Keratinocyte (primary cell): Measurements from ENCODE around the gene KRTAP21-3. TPM values are rescaled to one million over a fixed set of nuclear protein-coding genes. Genes with fewer than 3 reads are reported as not detected.
"Not testable (repeated sequence)": the region's sequence is repeated elsewhere in the genome, so short reads cannot be mapped to it uniquely, and the experiment has no call there.

Experiments
- DNase-seq: peaks from one replicate; pipeline ENCODE4 v3.0.0-alpha.2; 2011; ENCODE audit warnings: low read depth, missing footprints, low spot score
- FAIRE-seq: peaks from 2 replicates; lab custom pipeline; 2011; peaks lifted over from hg19 to GRCh38; lab: Jason Lieb, UNC
- H2AFZ ChIP-seq: 2 replicates; pipeline ENCODE4 v1.6.0; 2012; ENCODE audit warnings: low read length, control low read depth, inconsistent platforms; ENCODE audit not compliant: control insufficient read depth
- H3K27ac ChIP-seq: 2 replicates; pipeline ENCODE4 v1.5.1; 2011; ENCODE audit warnings: low read length; ENCODE audit not compliant: control insufficient read depth, insufficient read depth
- H3K27me3 ChIP-seq: 3 replicates; pipeline ENCODE4 v1.6.0; 2011; ENCODE audit warnings: low read length; ENCODE audit not compliant: control insufficient read depth, insufficient read depth; ENCODE audit errors: extremely low read depth
- H3K36me3 ChIP-seq, 2 experiments: 2 replicates in 1 of 2; 3 replicates in 1 of 2; pipeline ENCODE4 v1.5.1; 2011; ENCODE audit warnings: low read length in 2 of 2, mild to moderate bottlenecking in 1 of 2; ENCODE audit not compliant: control insufficient read depth in 2 of 2, insufficient read depth in 2 of 2; ENCODE audit errors: extremely low read depth in 1 of 2
- H3K4me1 ChIP-seq: 3 replicates; pipeline ENCODE4 v1.5.1; 2011; ENCODE audit warnings: low read length; ENCODE audit not compliant: control insufficient read depth, insufficient read depth; ENCODE audit errors: extremely low read depth
- H3K4me2 ChIP-seq: 3 replicates; pipeline ENCODE4 v1.6.0; 2011; ENCODE audit warnings: low read depth, low read length; ENCODE audit not compliant: control insufficient read depth, insufficient read depth; ENCODE audit errors: extremely low read depth
- H3K4me3 ChIP-seq, 3 experiments: fragments of 200-600 bp in 1 of 3; sonication (generic) in 1 of 3; 2 replicates in 2 of 3; 3 replicates in 1 of 3; pipeline ENCODE4 v1.5.1; 2011 to 2016; ENCODE audit warnings: low read length in 3 of 3, mild to moderate bottlenecking in 3 of 3, control low read depth in 2 of 3, inconsistent platforms in 1 of 3, low read depth in 1 of 3, mixed read lengths in 1 of 3, mixed run types in 1 of 3, moderate library complexity in 1 of 3; ENCODE audit not compliant: control insufficient read depth in 2 of 3, insufficient read depth in 2 of 3; ENCODE audit errors: extremely low read depth in 1 of 3
- H3K79me2 ChIP-seq: 2 replicates; pipeline ENCODE4 v1.6.0; 2012; ENCODE audit warnings: low read length; ENCODE audit not compliant: control insufficient read depth, insufficient read depth
- H3K9ac ChIP-seq: 3 replicates; pipeline ENCODE4 v1.6.0; 2011; ENCODE audit warnings: low read length; ENCODE audit not compliant: control insufficient read depth, insufficient read depth; ENCODE audit errors: extremely low read depth
- H3K9me1 ChIP-seq: 3 replicates; pipeline ENCODE4 v1.6.0; 2011; ENCODE audit warnings: low read length; ENCODE audit not compliant: control insufficient read depth, insufficient read depth; ENCODE audit errors: extremely low read depth
- H3K9me3 ChIP-seq: 2 replicates; pipeline ENCODE4 v1.5.1; 2012; ENCODE audit warnings: low read depth, low read length; ENCODE audit not compliant: control insufficient read depth
- H4K20me1 ChIP-seq: 3 replicates; pipeline ENCODE4 v1.6.0; 2011; ENCODE audit warnings: low read length; ENCODE audit not compliant: control insufficient read depth, insufficient read depth; ENCODE audit errors: extremely low read depth
- CTCF ChIP-seq, 3 experiments: IDR thresholded peaks in 1 of 3; conservative IDR thresholded peaks in 1 of 3; optimal IDR thresholded peaks in 1 of 3; 2 replicates in 2 of 3; 3 replicates in 1 of 3; pipeline versions ENCODE3 to v1.5.1; 2011; ENCODE audit warnings: low read length in 3 of 3, mild to moderate bottlenecking in 3 of 3, moderate library complexity in 2 of 3, control low read depth in 1 of 3, inconsistent platforms in 1 of 3; ENCODE audit not compliant: insufficient read depth in 2 of 3; ENCODE audit errors: extremely low read depth in 1 of 3
- EZH2 ChIP-seq: IDR thresholded peaks from one replicate; pipeline ENCODE4 v1.6.1; 2012; ENCODE audit warnings: inconsistent platforms, mild to moderate bottlenecking, low read length, moderate library complexity
- dilution Hi-C: fragments of 300-500 bp; cut with MboI; formaldehyde crosslinking; loops from one replicate; pipeline ENCODE4 v1.7.0; 2020; ENCODE audit warnings: low sequenced_read_pairs; ENCODE audit not compliant: extremely low pct_ligation_motif_present
- polyA plus RNA-seq, 5 experiments: library from polyadenylated mRNA; depleted of rRNA in 3 of 5; stranded (reverse) in 3 of 5; stranded (forward) in 1 of 5; unstranded in 1 of 5; fragments of >200 nt; gene quantifications; 1 replicate in 1 of 5; 2 replicates in 3 of 5; 3 replicates in 1 of 5; pipeline versions ENCODE4 v1.2.1 to v1.2.3, GENCODE V29; 2011 to 2012; ENCODE audit warnings: missing spikeins in 2 of 5, low read depth in 1 of 5, low replicate concordance in 1 of 5

The KRTAP21-3 gene
- polyA plus RNA-seq, 1 donor (not counting 4 experiments of a cell fraction or from before 2014, with no cell fraction given): not detected

- H3K4me1 ChIP-seq: no peaks in the 10 kb centered on the region
- no peak overlapping the region for H3K4me3 ChIP-seq
- H3K9me3 ChIP-seq: no peaks in the 10 kb centered on the region
- H3K79me2 ChIP-seq: no peaks in the 10 kb centered on the region
- no peak for TF ChIP-seq CTCF (optimal IDR thresholded peaks at IDR 0.05 in 1 of 3, IDR thresholded peaks at IDR 0.05 in 1 of 3, conservative IDR thresholded peaks at IDR 0.05 in 1 of 3; ENCODE audit: extremely low read depth in 1 of 3, insufficient read depth in 2 of 3, low read length in 3 of 3)
- no peak for TF ChIP-seq EZH2
- no peaks in the 10 kb centered on the region for H4K20me1 ChIP-seq
- H3K9ac ChIP-seq: no peak overlapping the region
- H3K27ac ChIP-seq: no peak overlapping the region
- no peaks in the 10 kb centered on the region for H3K9me1 ChIP-seq
- H3K27me3 ChIP-seq: peaks cover 3% of the 10 kb centered on the region
- no peak overlapping the region for H2AFZ ChIP-seq
- FAIRE-seq (no peak), DNase-seq (no peak)
- H3K4me2 ChIP-seq: no peak overlapping the region
- dilution Hi-C loops: no loop called here
- H3K36me3 ChIP-seq: no peaks in the 10 kb centered on the region
These were observed 39.7 kb upstream of the KRTAP21-3 start for GRCh38 chr21:30758306-30758705.

DNA sequence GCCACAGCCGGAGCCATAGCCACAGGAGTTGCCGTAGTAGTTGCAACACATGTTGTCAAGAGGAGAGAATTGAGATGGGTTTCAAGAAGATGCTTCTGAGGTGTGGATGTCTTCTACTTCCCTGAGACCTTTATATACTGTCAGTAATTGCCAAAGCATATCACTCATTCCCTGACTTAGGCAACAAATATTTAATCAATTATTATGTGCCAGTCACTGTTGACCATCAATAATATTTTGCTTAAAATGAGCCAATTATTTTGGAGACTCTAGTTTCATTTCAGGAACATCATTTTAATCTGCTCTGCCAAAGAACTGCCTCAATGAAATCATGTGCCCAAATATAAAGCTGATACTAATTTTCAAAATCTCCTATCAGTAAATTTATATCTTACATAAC is 36.8 kb upstream of the KRTAP21-3 start, which contains the start of gene KRTAP21-1:
TSS of gene KRTAP21-1 (minus strand) at position 101 of the 400 bp plus-strand sequence. CDS start at position 51, 50 bp downstream.
- H3K4me3 ChIP-seq, dilution Hi-C loops, H3K9me1 ChIP-seq, DNase-seq, H3K36me3 ChIP-seq, H2AFZ ChIP-seq, H3K4me2 ChIP-seq, H3K9ac ChIP-seq, FAIRE-seq, H3K27me3 ChIP-seq, H3K4me1 ChIP-seq, H4K20me1 ChIP-seq, H3K79me2 ChIP-seq, H3K27ac ChIP-seq, H3K9me3 ChIP-seq: not testable (repeated sequence)

DNA sequence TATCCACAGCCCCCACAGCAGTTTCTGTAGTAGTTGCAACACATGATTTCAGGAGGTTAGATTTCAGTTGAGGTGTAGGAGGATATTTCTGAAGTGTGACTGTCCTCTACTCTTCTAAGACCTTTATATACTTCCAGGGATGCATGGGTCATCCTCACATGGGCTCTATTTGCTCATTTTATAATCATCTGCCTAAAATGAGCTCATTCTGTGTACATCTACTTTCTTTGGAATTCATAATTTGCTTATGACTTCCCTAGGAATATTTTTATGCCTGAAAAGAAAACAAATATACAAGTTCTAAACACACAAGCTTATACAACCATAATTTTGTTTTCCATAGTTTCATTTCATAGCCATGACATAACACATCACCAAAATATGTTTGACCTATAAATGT is 28.6 kb upstream of the KRTAP21-3 start, which contains the start of gene KRTAP21-2:
TSS of gene KRTAP21-2 (minus strand) at position 101 of the 400 bp plus-strand sequence. CDS start at position 44, 57 bp downstream.
- Histone ChIP-seq H3K9me1 (no peaks in the 10 kb centered on the region), H3K36me3 (no peaks in the 10 kb centered on the region), H3K4me1 (no peaks in the 10 kb centered on the region), H3K79me2 (no peaks in the 10 kb centered on the region), H3K4me2 (no peak within 1 kb of the TSS), H3K27me3 (no peaks in the 10 kb centered on the region), H2AFZ (no peak within 1 kb of the TSS), H3K4me3 (no peak within 1 kb of the TSS), H3K27ac (no peak within 1 kb of the TSS), H3K9ac (no peak within 1 kb of the TSS), H4K20me1 (no peaks in the 10 kb centered on the region), H3K9me3 (no peaks in the 10 kb centered on the region)
- TF ChIP-seq CTCF (optimal IDR thresholded peaks at IDR 0.05 in 1 of 3, IDR thresholded peaks at IDR 0.05 in 1 of 3, conservative IDR thresholded peaks at IDR 0.05 in 1 of 3; ENCODE audit: extremely low read depth in 1 of 3, insufficient read depth in 2 of 3, low read length in 3 of 3) (no peak), EZH2 (no peak)
- FAIRE-seq (no peak), DNase-seq (no peak)
- dilution Hi-C loops: no loop called here
